ENCODE results near the gene CTSH. TPM values are rescaled to one million over a fixed set of nuclear protein-coding genes. Genes with fewer than 3 reads are reported as not detected.

Gene CTSH
- total RNA-seq, 4 donors from 2014 or later: 8.6 to 70.2 (median 41.0) TPM

DNA sequence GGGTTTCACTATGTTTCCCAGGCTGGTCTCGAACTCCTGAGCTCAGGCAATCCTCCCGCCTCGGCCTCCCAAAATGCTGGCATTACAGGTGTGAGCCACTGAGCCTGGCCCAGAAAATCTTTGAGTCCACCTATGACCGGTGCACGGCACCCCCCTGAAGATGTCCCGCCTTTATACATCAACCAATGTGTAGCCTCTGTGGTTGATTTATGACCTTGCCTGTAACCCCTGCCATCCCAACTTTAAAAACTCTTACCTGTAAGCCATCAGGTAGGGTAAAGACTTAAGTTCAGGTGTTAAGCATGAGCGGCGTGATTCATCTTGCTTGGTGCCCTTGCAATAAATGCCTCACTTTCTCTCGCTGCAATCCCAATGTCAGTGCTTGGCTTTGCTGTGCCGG, 14.5 kb upstream of the CTSH start:
- H3K27me3 ChIP-seq: no peaks in the 10 kb centered on the region
- H3K9me3 ChIP-seq: no peaks in the 10 kb centered on the region
- DNase-seq: no peak
- WGBS, 2 donors (ENCODE audit: low coverage in 1 of 2): 94 to 97% methylated on average over 3 to 10 of the region's 10 CpGs
- TF ChIP-seq POLR2AphosphoS5 (IDR thresholded peaks at IDR 0.05): no peak
- TF ChIP-seq, protein P1, sequence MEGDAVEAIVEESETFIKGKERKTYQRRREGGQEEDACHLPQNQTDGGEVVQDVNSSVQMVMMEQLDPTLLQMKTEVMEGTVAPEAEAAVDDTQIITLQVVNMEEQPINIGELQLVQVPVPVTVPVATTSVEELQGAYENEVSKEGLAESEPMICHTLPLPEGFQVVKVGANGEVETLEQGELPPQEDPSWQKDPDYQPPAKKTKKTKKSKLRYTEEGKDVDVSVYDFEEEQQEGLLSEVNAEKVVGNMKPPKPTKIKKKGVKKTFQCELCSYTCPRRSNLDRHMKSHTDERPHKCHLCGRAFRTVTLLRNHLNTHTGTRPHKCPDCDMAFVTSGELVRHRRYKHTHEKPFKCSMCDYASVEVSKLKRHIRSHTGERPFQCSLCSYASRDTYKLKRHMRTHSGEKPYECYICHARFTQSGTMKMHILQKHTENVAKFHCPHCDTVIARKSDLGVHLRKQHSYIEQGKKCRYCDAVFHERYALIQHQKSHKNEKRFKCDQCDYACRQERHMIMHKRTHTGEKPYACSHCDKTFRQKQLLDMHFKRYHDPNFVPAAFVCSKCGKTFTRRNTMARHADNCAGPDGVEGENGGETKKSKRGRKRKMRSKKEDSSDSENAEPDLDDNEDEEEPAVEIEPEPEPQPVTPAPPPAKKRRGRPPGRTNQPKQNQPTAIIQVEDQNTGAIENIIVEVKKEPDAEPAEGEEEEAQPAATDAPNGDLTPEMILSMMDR (IDR thresholded peaks at IDR 0.05): no peak
- TF ChIP-seq EP300 (IDR thresholded peaks at IDR 0.05; ENCODE audit: low read depth): no peak
- no peak for TF ChIP-seq POLR2A (IDR thresholded peaks at IDR 0.05)
- no peak overlapping the region for H3K4me3 ChIP-seq
- in situ Hi-C loops (cut with MboI; ENCODE audit: low pct_ligation_motif_present in 1 of 4, low pct_unique_long_range_greater_than_20kb in 1 of 4, low sequenced_read_pairs in 3 of 4) (no loop called here), intact Hi-C loops (cut with DNase I; ENCODE audit: low total_unique reads) (no loop called here)
- no peak overlapping the region for H3K27ac ChIP-seq
- no peaks in the 10 kb centered on the region for H3K4me1 ChIP-seq
- no peaks in the 10 kb centered on the region for H3K36me3 ChIP-seq

DNA sequence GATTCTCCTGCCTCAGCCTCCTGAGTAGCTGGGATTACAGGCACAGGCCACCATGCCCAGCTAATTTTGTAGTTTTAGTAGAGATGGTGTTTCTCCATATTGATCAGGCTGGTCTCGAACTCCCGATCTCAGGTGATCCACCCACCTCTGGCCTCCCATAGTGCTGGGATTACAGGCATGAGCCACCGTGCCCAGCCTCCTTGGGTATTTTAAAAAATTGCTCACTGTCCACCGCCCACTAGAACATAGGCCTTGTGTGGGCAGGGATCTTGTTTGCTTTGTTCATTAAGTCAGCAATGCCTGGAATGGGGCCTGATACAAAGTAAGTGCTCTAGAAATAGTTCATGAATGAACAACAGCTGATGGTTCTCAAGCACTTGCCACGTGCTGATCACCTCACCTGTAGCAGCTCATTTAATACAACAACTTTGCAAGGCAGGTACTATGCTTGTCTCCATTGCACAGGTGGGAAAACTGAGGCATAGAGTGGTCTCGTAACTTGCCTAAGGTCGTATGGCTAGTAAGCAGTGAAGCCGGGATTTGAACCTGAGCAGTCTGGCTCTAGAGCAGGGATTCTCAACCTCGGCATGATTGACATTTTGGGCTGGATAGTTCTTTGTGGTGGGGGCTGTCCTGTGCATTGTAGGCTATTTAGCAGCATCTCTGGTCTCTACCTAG, 12.7 kb upstream of the CTSH start:
- Histone ChIP-seq H3K27me3 (no peaks in the 10 kb centered on the region), H3K9me3 (no peaks in the 10 kb centered on the region), H3K4me3 (no peak overlapping the region), H3K36me3 (no peaks in the 10 kb centered on the region), H3K4me1 (no peaks in the 10 kb centered on the region), H3K27ac (no peak overlapping the region)
- intact Hi-C loops (cut with DNase I; ENCODE audit: low total_unique reads): no loop called here
- no peak for DNase-seq
- TF ChIP-seq EP300 (IDR thresholded peaks at IDR 0.05; ENCODE audit: low read depth) (no peak), POLR2AphosphoS5 (IDR thresholded peaks at IDR 0.05) (no peak), POLR2A (IDR thresholded peaks at IDR 0.05) (no peak)
- TF ChIP-seq, protein P1 (IDR thresholded peaks at IDR 0.05): no peak
- in situ Hi-C loops (cut with MboI; ENCODE audit: low pct_ligation_motif_present in 1 of 4, low pct_unique_long_range_greater_than_20kb in 1 of 4, low sequenced_read_pairs in 3 of 4): no loop called here
- WGBS, 2 donors (ENCODE audit: low coverage in 1 of 2): 84 to 90% methylated on average over 4 to 9 of the region's 9 CpGs

DNA sequence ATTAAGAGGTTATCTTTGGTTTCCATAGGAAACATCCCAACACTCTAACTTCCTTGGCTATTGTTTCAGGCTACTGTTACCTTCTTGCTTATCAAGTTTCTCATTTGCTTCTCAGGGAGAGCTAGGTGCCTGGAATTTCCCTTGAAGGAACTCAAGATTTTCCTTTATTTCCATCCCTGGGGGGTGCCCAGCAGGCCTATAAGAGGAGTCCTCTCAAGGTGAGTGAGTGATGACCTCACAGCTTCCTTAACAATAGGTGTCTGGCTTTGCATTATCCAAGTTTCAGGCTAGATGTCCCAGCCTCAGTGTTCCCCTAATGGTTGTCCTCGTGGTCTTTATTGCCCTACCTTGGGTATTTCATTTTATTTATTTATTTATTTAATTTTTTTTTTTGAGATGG, 12.1 kb upstream of the CTSH start:
- in situ Hi-C loops (cut with MboI; ENCODE audit: low pct_ligation_motif_present in 1 of 4, low pct_unique_long_range_greater_than_20kb in 1 of 4, low sequenced_read_pairs in 3 of 4): no loop called here

DNA sequence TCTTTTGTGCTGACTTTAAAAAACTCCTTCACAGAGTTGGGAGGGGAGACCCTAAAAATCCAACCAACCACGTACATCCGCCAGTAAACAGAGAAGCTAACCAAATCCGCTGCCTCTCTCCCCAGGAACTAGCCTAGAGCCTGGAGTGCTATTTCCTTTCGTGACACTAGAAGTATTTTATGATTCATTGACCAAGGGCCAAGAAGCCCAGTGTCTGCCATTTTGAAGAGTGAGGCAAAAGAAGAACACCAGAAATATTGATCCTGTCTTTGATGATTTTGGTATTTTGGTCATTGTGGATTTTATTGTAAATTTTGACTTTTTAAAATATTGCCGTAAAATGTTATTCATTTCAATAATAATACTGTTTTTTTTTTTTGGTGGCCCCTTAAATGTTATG, 10.5 kb upstream of the CTSH start:
- WGBS, 2 donors (ENCODE audit: low coverage in 1 of 2): 87 to 91% methylated on average over 5 of the region's 5 CpGs
- H3K4me1 ChIP-seq: peaks cover 0 to 21% (median 19%) of the 10 kb centered on the region in 4 donors
- H3K27ac ChIP-seq: no peak overlapping the region
- no peaks in the 10 kb centered on the region for H3K36me3 ChIP-seq
- no peak overlapping the region for H3K4me3 ChIP-seq
- DNase-seq: no peak
- TF ChIP-seq, protein P1 (IDR thresholded peaks at IDR 0.05): no peak
- TF ChIP-seq EP300 (IDR thresholded peaks at IDR 0.05; ENCODE audit: low read depth): no peak
- no peak for TF ChIP-seq POLR2AphosphoS5 (IDR thresholded peaks at IDR 0.05)
- TF ChIP-seq POLR2A (IDR thresholded peaks at IDR 0.05): no peak
- intact Hi-C loops (cut with DNase I; ENCODE audit: low total_unique reads) (no loop called here), in situ Hi-C loops (cut with MboI; ENCODE audit: low pct_ligation_motif_present in 1 of 4, low pct_unique_long_range_greater_than_20kb in 1 of 4, low sequenced_read_pairs in 3 of 4) (no loop called here)
- H3K9me3 ChIP-seq: no peaks in the 10 kb centered on the region
- no peaks in the 10 kb centered on the region for H3K27me3 ChIP-seq

More for the DNA sequence above, 12.1 kb upstream of the CTSH start:
- TF ChIP-seq POLR2A (IDR thresholded peaks at IDR 0.05) (no peak), EP300 (IDR thresholded peaks at IDR 0.05; ENCODE audit: low read depth) (no peak), POLR2AphosphoS5 (IDR thresholded peaks at IDR 0.05) (no peak)
- TF ChIP-seq, protein P1 (IDR thresholded peaks at IDR 0.05): no peak
- intact Hi-C loops (cut with DNase I; ENCODE audit: low total_unique reads): no loop called here
- H3K4me3 ChIP-seq: no peak overlapping the region
- 71 to 75% methylated on average over 1 of the region's 1 CpG for WGBS, 2 donors (ENCODE audit: low coverage in 1 of 2)
- H3K9me3 ChIP-seq: no peaks in the 10 kb centered on the region
- H3K27me3 ChIP-seq: no peaks in the 10 kb centered on the region
- DNase-seq: no peak
- no peaks in the 10 kb centered on the region for H3K36me3 ChIP-seq
- peaks cover 0 to 5% (median 5%) of the 10 kb centered on the region in 4 donors for H3K4me1 ChIP-seq
- no peak overlapping the region for H3K27ac ChIP-seq

Measured in transverse colon (tissue), 4 donors.